Ramos (cell line): ENCODE data around the gene ASB9.

ENCODE experiments used
- in situ Hi-C: fragments of 300-500 bp; cut with MboI; formaldehyde crosslinking; loops from one replicate; pipeline ENCODE4 v1.14.3; 2022; ENCODE audit warnings: low sequenced_read_pairs; ENCODE audit not compliant: unreplicated experiment

Gene ASB9

DNA sequence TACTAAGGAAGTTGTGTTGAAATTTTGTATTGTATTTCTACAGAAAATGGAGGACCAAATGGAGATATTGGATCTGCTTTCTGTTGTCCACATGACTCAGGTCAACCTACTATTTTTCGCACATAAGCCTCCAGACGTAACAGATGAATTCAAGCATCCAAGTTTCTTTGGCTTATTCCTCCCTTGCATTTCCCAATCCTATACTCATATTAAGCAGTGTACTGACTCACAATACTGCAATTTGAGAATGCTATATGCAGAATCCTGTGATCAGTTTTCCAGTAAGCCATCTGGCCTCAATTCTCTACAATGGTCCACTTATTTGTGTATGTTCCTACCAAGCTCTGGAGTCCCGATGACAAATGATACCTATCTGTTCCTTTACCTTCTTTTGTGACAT is 75.7 kb downstream of the ASB9 start:
- in situ Hi-C loops = no loop called here
